HCT116 (cell line): ENCODE measurements around the gene PITRM1. TPM values are rescaled to one million over a fixed set of nuclear protein-coding genes. Genes with fewer than 3 reads are reported as not detected.

Experiments
- ATAC-seq: fragments of 200-7000 bp; cut with Tn5 transposase; 2 replicates; pipeline ENCODE4 v1.9.1; 2020; ENCODE audit warnings: mild to moderate bottlenecking, moderate library complexity
- BruUV-seq: library from RNA; stranded (reverse); fragments of 400-500 nt; replicated peaks from 2 replicates; lab custom pipeline; 2021; lab: Mats Ljungman, UMichigan
- CTCF ChIA-PET: fragments of 300-600 bp; sonication (Branson Sonifier 250); formaldehyde crosslinking; loops from one replicate; lab custom pipeline; 2021; ENCODE audit warnings: antibody characterized with exemption; lab: Charles Lee
- POLR2A ChIA-PET: fragments of 300-600, 350-600 bp; sonication (Branson Sonifier 250); formaldehyde crosslinking; loops from one replicate; lab custom pipeline; 2021; ENCODE audit warnings: antibody characterized with exemption; lab: Charles Lee
- RAD21 ChIA-PET, 2 experiments: fragments of 300-600 bp; sonication (Branson Sonifier 250); formaldehyde crosslinking; loops; one replicate each; lab custom pipeline; 2023; ENCODE audit warnings: low total read pairs in 2 of 2; ENCODE audit not compliant: uncharacterized antibody in 2 of 2, unreplicated experiment in 2 of 2, low non-redundant PET in 1 of 2; lab: Charles Lee
- DNase-seq: peaks from one replicate; pipeline ENCODE4 v3.0.0-alpha.2; 2010; ENCODE audit warnings: low read depth, low spot score
- H2AFZ ChIP-seq: fragments of 200-600 bp; shearing (Covaris generic), sonication (generic); 2 replicates; pipeline ENCODE4 v1.6.1; 2017; ENCODE audit warnings: low read depth, mixed run types, mixed read lengths, antibody characterized with exemption, low read length; ENCODE audit not compliant: poor library complexity, severe bottlenecking
- H3K27ac ChIP-seq: 2 replicates; pipeline ENCODE4 v1.5.1; 2012; ENCODE audit warnings: low read depth, low read length
- H3K27me3 ChIP-seq: fragments of 200-600 bp; sonication (generic); 2 replicates; pipeline ENCODE4 v1.6.1; 2016; ENCODE audit warnings: mixed run types, low read length, mixed read lengths; ENCODE audit not compliant: insufficient read depth
- H3K36me3 ChIP-seq, 2 experiments: fragments of 200-500 bp in 1 of 2; fragments of 200-600 bp in 1 of 2; sonication (Bioruptor generic) in 1 of 2; sonication (generic) in 1 of 2; 2 replicates each; pipeline versions ENCODE4 v1.5.1 to v1.6.1; 2014 to 2016; ENCODE audit warnings: low read length in 2 of 2, inconsistent platforms in 1 of 2, mixed read lengths in 1 of 2, mixed run types in 1 of 2; ENCODE audit not compliant: insufficient read depth in 2 of 2, control insufficient read depth in 1 of 2
- H3K4me1 ChIP-seq, 2 experiments: fragments of 200-600 bp in 1 of 2; sonication (generic) in 1 of 2; 2 replicates each; pipeline versions ENCODE4 v1.5.1 to v1.6.1; 2012 to 2017; ENCODE audit warnings: low read length in 2 of 2, inconsistent platforms in 1 of 2, mild to moderate bottlenecking in 1 of 2, mixed read lengths in 1 of 2, mixed run types in 1 of 2, moderate library complexity in 1 of 2; ENCODE audit not compliant: insufficient read depth in 2 of 2, control insufficient read depth in 1 of 2
- H3K4me2 ChIP-seq: fragments of 200-600 bp; sonication (generic); 2 replicates; pipeline ENCODE4 v1.6.1; 2017; ENCODE audit warnings: mixed run types, low read length, mixed read lengths
- H3K4me3 ChIP-seq, 2 experiments: fragments of 200-600 bp in 1 of 2; sonication (generic) in 1 of 2; replicated peaks in 1 of 2; 2 replicates each; pipeline ENCODE4 v1.5.1; 2011 to 2016; ENCODE audit warnings: low read length in 2 of 2, control low read depth in 1 of 2, low read depth in 1 of 2, mild to moderate bottlenecking in 1 of 2, mixed read lengths in 1 of 2, mixed run types in 1 of 2
- H3K79me2 ChIP-seq: fragments of 200-600 bp; sonication (generic); 2 replicates; pipeline ENCODE4 v1.6.1; 2017; ENCODE audit warnings: mild to moderate bottlenecking, mixed run types, low read length, moderate library complexity, mixed read lengths; ENCODE audit not compliant: insufficient read depth
- H3K9ac ChIP-seq: fragments of 200-600 bp; sonication (generic); 2 replicates; pipeline ENCODE4 v1.6.1; 2016; ENCODE audit warnings: low read length, mixed read lengths
- H3K9me2 ChIP-seq: fragments of 200-600 bp; sonication (generic), shearing (Covaris generic); 2 replicates; pipeline ENCODE4 v1.6.1; 2017; ENCODE audit warnings: mixed run types, mild to moderate bottlenecking, moderate library complexity; ENCODE audit not compliant: insufficient read depth
- H3K9me3 ChIP-seq, 2 experiments: fragments of 200-500 bp in 1 of 2; fragments of 200-600 bp in 1 of 2; sonication (Bioruptor generic) in 1 of 2; sonication (generic) in 1 of 2; 2 replicates each; pipeline ENCODE4 v1.6.1; 2014 to 2017; ENCODE audit warnings: low read length in 2 of 2, mixed read lengths in 2 of 2, inconsistent platforms in 1 of 2, low read depth in 1 of 2, mild to moderate bottlenecking in 1 of 2, mixed run types in 1 of 2, moderate library complexity in 1 of 2; ENCODE audit not compliant: control insufficient read depth in 1 of 2, insufficient read depth in 1 of 2
- H4K20me1 ChIP-seq: fragments of 200-600 bp; sonication (generic), shearing (Covaris generic); 2 replicates; pipeline ENCODE4 v1.6.1; 2017; ENCODE audit warnings: mixed run types, mild to moderate bottlenecking, moderate library complexity; ENCODE audit not compliant: insufficient read depth
- CBX3 ChIP-seq: IDR thresholded peaks from 2 replicates; pipeline ENCODE4 v1.6.1; 2012; ENCODE audit warnings: low read depth
- CEBPB ChIP-seq: IDR thresholded peaks from 2 replicates; pipeline ENCODE4 v1.6.1; 2012; ENCODE audit warnings: low read depth
- EZH2phosphoT487 ChIP-seq: fragments of 200-600 bp; IDR thresholded peaks from 2 replicates; pipeline ENCODE4 v1.6.1; 2018; ENCODE audit warnings: antibody characterized with exemption, borderline replicate concordance
- POLR2A ChIP-seq: IDR thresholded peaks from 2 replicates; pipeline ENCODE4 v1.7.0; 2011; ENCODE audit warnings: borderline replicate concordance; ENCODE audit not compliant: insufficient read depth, insufficient read length; ENCODE audit errors: extremely low read depth
- SP1 ChIP-seq: IDR thresholded peaks from 2 replicates; pipeline ENCODE4 v1.6.1; 2012; ENCODE audit warnings: low read depth
- SRF ChIP-seq: IDR thresholded peaks from 2 replicates; pipeline ENCODE4 v1.6.1; 2012; ENCODE audit warnings: low read depth
- TCF7L2 ChIP-seq: IDR thresholded peaks from 2 replicates; pipeline ENCODE4 v1.7.0; 2011; ENCODE audit warnings: borderline replicate concordance, inconsistent platforms; ENCODE audit not compliant: insufficient read depth, insufficient read length; ENCODE audit errors: extremely low read depth
- intact Hi-C: fragments of 100-400 bp; cut with micrococcal nuclease; formaldehyde crosslinking; loops from 2 replicates; pipeline ENCODE4 v1.10.0; 2022
- total RNA-seq: library from RNA; stranded (reverse); gene quantifications from one replicate; pipeline ENCODE4 v1.2.1, GENCODE V29; 2021; ENCODE audit not compliant: unreplicated experiment
- TF ChIP-seq, protein P1 (sequence below): IDR thresholded peaks from 2 replicates; pipeline ENCODE4 v1.6.1; 2012; ENCODE audit warnings: low read depth

The PITRM1 gene
- total RNA-seq, 1 experiment from 2014 or later = 59.5 TPM

GRCh38 chr10:3185386-3185785, 12.8 kb upstream of the PITRM1 start:
- H3K27me3 ChIP-seq = no peaks in the 10 kb centered on the region
- no peaks in the 10 kb centered on the region for H3K9me3 ChIP-seq
- ATAC-seq (no peak), DNase-seq (no peak)
- ChIA-PET POLR2A (no interaction called here), CTCF (no interaction called here), RAD21 (no interaction called here)
- no peak overlapping the region for H3K4me3 ChIP-seq
- H3K4me2 ChIP-seq = no peak overlapping the region
- H3K4me1 ChIP-seq = no peaks in the 10 kb centered on the region
- H3K36me3 ChIP-seq = no peaks in the 10 kb centered on the region
- BruUV-seq = no TSS peak
- H3K9me2 ChIP-seq = no peaks in the 10 kb centered on the region
- no peak overlapping the region for H2AFZ ChIP-seq
- H3K27ac ChIP-seq = no peak overlapping the region
- TF ChIP-seq, protein P1, sequence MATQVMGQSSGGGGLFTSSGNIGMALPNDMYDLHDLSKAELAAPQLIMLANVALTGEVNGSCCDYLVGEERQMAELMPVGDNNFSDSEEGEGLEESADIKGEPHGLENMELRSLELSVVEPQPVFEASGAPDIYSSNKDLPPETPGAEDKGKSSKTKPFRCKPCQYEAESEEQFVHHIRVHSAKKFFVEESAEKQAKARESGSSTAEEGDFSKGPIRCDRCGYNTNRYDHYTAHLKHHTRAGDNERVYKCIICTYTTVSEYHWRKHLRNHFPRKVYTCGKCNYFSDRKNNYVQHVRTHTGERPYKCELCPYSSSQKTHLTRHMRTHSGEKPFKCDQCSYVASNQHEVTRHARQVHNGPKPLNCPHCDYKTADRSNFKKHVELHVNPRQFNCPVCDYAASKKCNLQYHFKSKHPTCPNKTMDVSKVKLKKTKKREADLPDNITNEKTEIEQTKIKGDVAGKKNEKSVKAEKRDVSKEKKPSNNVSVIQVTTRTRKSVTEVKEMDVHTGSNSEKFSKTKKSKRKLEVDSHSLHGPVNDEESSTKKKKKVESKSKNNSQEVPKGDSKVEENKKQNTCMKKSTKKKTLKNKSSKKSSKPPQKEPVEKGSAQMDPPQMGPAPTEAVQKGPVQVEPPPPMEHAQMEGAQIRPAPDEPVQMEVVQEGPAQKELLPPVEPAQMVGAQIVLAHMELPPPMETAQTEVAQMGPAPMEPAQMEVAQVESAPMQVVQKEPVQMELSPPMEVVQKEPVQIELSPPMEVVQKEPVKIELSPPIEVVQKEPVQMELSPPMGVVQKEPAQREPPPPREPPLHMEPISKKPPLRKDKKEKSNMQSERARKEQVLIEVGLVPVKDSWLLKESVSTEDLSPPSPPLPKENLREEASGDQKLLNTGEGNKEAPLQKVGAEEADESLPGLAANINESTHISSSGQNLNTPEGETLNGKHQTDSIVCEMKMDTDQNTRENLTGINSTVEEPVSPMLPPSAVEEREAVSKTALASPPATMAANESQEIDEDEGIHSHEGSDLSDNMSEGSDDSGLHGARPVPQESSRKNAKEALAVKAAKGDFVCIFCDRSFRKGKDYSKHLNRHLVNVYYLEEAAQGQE = no peak
- no peak for TF ChIP-seq CEBPB
- TF ChIP-seq SRF = no peak
- no peak for TF ChIP-seq POLR2A
- no peak for TF ChIP-seq EZH2phosphoT487
- no peak for TF ChIP-seq TCF7L2
- TF ChIP-seq SP1 = no peak
- no peak for TF ChIP-seq CBX3
- no peaks in the 10 kb centered on the region for H3K79me2 ChIP-seq
- intact Hi-C loops = no loop called here
- H4K20me1 ChIP-seq = no peaks in the 10 kb centered on the region
- no peak overlapping the region for H3K9ac ChIP-seq
